ENCODE data around the gene TFE3.

- TF ChIP-seq CTCF (IDR thresholded peaks at IDR 0.05 in 2 of 3, conservative IDR thresholded peaks at IDR 0.05 in 1 of 3; ENCODE audit: control insufficient read depth in 2 of 3, extremely low read depth in 1 of 3, insufficient read depth in 1 of 3, low read depth in 3 of 3, low read length in 3 of 3) = no peak
- TF ChIP-seq MXI1 (IDR thresholded peaks at IDR 0.05; ENCODE audit: low read depth, low read length) = no peak
- no peak for TF ChIP-seq BRCA1 (IDR thresholded peaks at IDR 0.05; ENCODE audit: low read depth, low read length)
- TF ChIP-seq EP300 (IDR thresholded peaks at IDR 0.05; ENCODE audit: borderline replicate concordance in 1 of 2, control insufficient read depth in 1 of 2, low read depth in 2 of 2, low read length in 2 of 2) = no peak
- TF ChIP-seq KAT2A (conservative IDR thresholded peaks at IDR 0.05; ENCODE audit: control insufficient read depth, low read depth, low read length) = no peak
- TF ChIP-seq, protein P1, sequence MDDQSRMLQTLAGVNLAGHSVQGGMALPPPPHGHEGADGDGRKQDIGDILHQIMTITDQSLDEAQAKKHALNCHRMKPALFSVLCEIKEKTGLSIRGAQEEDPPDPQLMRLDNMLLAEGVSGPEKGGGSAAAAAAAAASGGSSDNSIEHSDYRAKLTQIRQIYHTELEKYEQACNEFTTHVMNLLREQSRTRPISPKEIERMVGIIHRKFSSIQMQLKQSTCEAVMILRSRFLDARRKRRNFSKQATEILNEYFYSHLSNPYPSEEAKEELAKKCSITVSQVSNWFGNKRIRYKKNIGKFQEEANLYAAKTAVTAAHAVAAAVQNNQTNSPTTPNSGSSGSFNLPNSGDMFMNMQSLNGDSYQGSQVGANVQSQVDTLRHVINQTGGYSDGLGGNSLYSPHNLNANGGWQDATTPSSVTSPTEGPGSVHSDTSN (IDR thresholded peaks at IDR 0.05; ENCODE audit: insufficient replicate concordance, low read depth, low read length) = no peak
- no peak for TF ChIP-seq ESRRA (IDR thresholded peaks at IDR 0.05; ENCODE audit: low read length)
- no peak for TF ChIP-seq E2F4 (IDR thresholded peaks at IDR 0.05; ENCODE audit: low read depth, low read length)
- TF ChIP-seq, protein P2, sequence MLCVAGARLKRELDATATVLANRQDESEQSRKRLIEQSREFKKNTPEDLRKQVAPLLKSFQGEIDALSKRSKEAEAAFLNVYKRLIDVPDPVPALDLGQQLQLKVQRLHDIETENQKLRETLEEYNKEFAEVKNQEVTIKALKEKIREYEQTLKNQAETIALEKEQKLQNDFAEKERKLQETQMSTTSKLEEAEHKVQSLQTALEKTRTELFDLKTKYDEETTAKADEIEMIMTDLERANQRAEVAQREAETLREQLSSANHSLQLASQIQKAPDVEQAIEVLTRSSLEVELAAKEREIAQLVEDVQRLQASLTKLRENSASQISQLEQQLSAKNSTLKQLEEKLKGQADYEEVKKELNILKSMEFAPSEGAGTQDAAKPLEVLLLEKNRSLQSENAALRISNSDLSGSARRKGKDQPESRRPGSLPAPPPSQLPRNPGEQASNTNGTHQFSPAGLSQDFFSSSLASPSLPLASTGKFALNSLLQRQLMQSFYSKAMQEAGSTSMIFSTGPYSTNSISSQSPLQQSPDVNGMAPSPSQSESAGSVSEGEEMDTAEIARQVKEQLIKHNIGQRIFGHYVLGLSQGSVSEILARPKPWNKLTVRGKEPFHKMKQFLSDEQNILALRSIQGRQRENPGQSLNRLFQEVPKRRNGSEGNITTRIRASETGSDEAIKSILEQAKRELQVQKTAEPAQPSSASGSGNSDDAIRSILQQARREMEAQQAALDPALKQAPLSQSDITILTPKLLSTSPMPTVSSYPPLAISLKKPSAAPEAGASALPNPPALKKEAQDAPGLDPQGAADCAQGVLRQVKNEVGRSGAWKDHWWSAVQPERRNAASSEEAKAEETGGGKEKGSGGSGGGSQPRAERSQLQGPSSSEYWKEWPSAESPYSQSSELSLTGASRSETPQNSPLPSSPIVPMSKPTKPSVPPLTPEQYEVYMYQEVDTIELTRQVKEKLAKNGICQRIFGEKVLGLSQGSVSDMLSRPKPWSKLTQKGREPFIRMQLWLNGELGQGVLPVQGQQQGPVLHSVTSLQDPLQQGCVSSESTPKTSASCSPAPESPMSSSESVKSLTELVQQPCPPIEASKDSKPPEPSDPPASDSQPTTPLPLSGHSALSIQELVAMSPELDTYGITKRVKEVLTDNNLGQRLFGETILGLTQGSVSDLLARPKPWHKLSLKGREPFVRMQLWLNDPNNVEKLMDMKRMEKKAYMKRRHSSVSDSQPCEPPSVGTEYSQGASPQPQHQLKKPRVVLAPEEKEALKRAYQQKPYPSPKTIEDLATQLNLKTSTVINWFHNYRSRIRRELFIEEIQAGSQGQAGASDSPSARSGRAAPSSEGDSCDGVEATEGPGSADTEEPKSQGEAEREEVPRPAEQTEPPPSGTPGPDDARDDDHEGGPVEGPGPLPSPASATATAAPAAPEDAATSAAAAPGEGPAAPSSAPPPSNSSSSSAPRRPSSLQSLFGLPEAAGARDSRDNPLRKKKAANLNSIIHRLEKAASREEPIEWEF (IDR thresholded peaks at IDR 0.05; ENCODE audit: insufficient replicate concordance, low read depth, low read length) = no peak
- TF ChIP-seq CBFB (IDR thresholded peaks at IDR 0.05; ENCODE audit: low read depth) = no peak
- TF ChIP-seq POLR2AphosphoS5 (IDR thresholded peaks at IDR 0.05; ENCODE audit: low read length) = no peak
- no peak for TF ChIP-seq ZNF217 (IDR thresholded peaks at IDR 0.05)
- TF ChIP-seq, protein P3, sequence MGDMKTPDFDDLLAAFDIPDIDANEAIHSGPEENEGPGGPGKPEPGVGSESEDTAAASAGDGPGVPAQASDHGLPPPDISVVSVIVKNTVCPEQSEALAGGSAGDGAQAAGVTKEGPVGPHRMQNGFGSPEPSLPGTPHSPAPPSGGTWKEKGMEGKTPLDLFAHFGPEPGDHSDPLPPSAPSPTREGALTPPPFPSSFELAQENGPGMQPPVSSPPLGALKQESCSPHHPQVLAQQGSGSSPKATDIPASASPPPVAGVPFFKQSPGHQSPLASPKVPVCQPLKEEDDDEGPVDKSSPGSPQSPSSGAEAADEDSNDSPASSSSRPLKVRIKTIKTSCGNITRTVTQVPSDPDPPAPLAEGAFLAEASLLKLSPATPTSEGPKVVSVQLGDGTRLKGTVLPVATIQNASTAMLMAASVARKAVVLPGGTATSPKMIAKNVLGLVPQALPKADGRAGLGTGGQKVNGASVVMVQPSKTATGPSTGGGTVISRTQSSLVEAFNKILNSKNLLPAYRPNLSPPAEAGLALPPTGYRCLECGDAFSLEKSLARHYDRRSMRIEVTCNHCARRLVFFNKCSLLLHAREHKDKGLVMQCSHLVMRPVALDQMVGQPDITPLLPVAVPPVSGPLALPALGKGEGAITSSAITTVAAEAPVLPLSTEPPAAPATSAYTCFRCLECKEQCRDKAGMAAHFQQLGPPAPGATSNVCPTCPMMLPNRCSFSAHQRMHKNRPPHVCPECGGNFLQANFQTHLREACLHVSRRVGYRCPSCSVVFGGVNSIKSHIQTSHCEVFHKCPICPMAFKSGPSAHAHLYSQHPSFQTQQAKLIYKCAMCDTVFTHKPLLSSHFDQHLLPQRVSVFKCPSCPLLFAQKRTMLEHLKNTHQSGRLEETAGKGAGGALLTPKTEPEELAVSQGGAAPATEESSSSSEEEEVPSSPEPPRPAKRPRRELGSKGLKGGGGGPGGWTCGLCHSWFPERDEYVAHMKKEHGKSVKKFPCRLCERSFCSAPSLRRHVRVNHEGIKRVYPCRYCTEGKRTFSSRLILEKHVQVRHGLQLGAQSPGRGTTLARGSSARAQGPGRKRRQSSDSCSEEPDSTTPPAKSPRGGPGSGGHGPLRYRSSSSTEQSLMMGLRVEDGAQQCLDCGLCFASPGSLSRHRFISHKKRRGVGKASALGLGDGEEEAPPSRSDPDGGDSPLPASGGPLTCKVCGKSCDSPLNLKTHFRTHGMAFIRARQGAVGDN (IDR thresholded peaks at IDR 0.05) = no peak
Observed at GRCh38 chrX:49072712-49073095, 29.5 kb upstream of the TFE3 start.

Data from GM12878 (cell line).